Activated CD8-positive, alpha-beta T cell treated with anti-CD3 and anti-CD28 coated beads for 36 hours (primary cell): ENCODE results near the gene POC1B. TPM values are rescaled to one million over a fixed set of nuclear protein-coding genes. Genes with fewer than 3 reads are reported as not detected.

Source experiments
- ATAC-seq: fragments of 200-7000 bp; cut with Tn5 transposase; one replicate; pipeline ENCODE4 v1.10.0; 2021; ENCODE audit warnings: mild to moderate bottlenecking, moderate library complexity
- CTCF ChIA-PET: fragments of 350-600 bp; sonication (Branson Sonifier 250); formaldehyde crosslinking; loops from one replicate; lab custom pipeline; 2021; ENCODE audit warnings: antibody characterized with exemption; lab: Charles Lee
- POLR2A ChIA-PET: fragments of 350-600 bp; sonication (Branson Sonifier 250); formaldehyde crosslinking; loops from one replicate; lab custom pipeline; 2021; ENCODE audit warnings: antibody characterized with exemption; lab: Charles Lee
- DNase-seq: peaks from one replicate; pipeline ENCODE4 v3.0.0-alpha.2; 2020
- H3K27ac Mint-ChIP-seq: one replicate; pipeline ENCODE4 v1.8.0; 2021; ENCODE audit warnings: mild to moderate bottlenecking, mixed read lengths
- H3K27me3 Mint-ChIP-seq: one replicate; pipeline ENCODE4 v1.8.0; 2021; ENCODE audit warnings: mixed read lengths
- H3K36me3 Mint-ChIP-seq: one replicate; pipeline ENCODE4 v1.8.0; 2021; ENCODE audit warnings: low read depth, mixed read lengths
- H3K4me1 Mint-ChIP-seq: one replicate; pipeline ENCODE4 v1.8.0; 2021; ENCODE audit warnings: low read depth, mixed read lengths
- H3K4me3 Mint-ChIP-seq: one replicate; pipeline ENCODE4 v1.8.0; 2021; ENCODE audit warnings: mild to moderate bottlenecking, moderate library complexity, mixed read lengths
- H3K9me3 Mint-ChIP-seq: one replicate; pipeline ENCODE4 v1.8.0; 2021; ENCODE audit warnings: mixed read lengths
- intact Hi-C: fragments of 100-400 bp; cut with micrococcal nuclease; formaldehyde crosslinking; loops from one replicate; pipeline ENCODE4 v1.10.0; 2022
- total RNA-seq, 2 experiments: library from RNA; stranded (reverse); gene quantifications; one replicate each; pipeline ENCODE4 v1.2.3, GENCODE V29; 2021
- TF ChIP-seq, protein P1 (sequence below): fragments of 200-600 bp; IDR thresholded peaks from one replicate; pipeline ENCODE4 v1.8.0; 2022; ENCODE audit warnings: antibody characterized with exemption, mild to moderate bottlenecking

Gene POC1B
- total RNA-seq, 2 experiments from 2014 or later = 31.9 to 34.8 TPM

- DNase-seq (no peak), ATAC-seq (no peak)
- Mint-ChIP-seq H3K4me3 (no peak overlapping the region), H3K9me3 (no peaks in the 10 kb centered on the region), H3K4me1 (peaks cover 16% of the 10 kb centered on the region), H3K27me3 (no peaks in the 10 kb centered on the region), H3K36me3 (peaks cover 15% of the 10 kb centered on the region), H3K27ac (no peak overlapping the region)
- CTCF ChIA-PET = no interaction called here
- POLR2A ChIA-PET = interaction anchor here (0.6 kb wide), 1 partner anchor 392 kb away, joined by 3 read pairs; no protein-coding TSS in a partner anchor
- intact Hi-C loops = no loop called here
- TF ChIP-seq, protein P1, sequence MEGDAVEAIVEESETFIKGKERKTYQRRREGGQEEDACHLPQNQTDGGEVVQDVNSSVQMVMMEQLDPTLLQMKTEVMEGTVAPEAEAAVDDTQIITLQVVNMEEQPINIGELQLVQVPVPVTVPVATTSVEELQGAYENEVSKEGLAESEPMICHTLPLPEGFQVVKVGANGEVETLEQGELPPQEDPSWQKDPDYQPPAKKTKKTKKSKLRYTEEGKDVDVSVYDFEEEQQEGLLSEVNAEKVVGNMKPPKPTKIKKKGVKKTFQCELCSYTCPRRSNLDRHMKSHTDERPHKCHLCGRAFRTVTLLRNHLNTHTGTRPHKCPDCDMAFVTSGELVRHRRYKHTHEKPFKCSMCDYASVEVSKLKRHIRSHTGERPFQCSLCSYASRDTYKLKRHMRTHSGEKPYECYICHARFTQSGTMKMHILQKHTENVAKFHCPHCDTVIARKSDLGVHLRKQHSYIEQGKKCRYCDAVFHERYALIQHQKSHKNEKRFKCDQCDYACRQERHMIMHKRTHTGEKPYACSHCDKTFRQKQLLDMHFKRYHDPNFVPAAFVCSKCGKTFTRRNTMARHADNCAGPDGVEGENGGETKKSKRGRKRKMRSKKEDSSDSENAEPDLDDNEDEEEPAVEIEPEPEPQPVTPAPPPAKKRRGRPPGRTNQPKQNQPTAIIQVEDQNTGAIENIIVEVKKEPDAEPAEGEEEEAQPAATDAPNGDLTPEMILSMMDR = no peak
These were observed 69.3 kb downstream of the POC1B start for GRCh38 chr12:89456565-89456964.

- CTCF ChIA-PET = interaction anchor here (1.3 kb wide), 1 partner anchor 437 kb away, joined by 4 read pairs; no protein-coding TSS in a partner anchor
- Mint-ChIP-seq H3K4me3 (no peak overlapping the region), H3K27ac (no peak overlapping the region), H3K4me1 (peaks cover 10% of the 10 kb centered on the region), H3K9me3 (no peaks in the 10 kb centered on the region), H3K36me3 (peaks cover 10% of the 10 kb centered on the region), H3K27me3 (no peaks in the 10 kb centered on the region)
- POLR2A ChIA-PET = no interaction called here
- DNase-seq (no peak), ATAC-seq (no peak)
- intact Hi-C loops = no loop called here
- TF ChIP-seq, protein P1 = no peak
These were observed 71.6 kb downstream of the POC1B start for GRCh38 chr12:89454080-89454848.

DNA sequence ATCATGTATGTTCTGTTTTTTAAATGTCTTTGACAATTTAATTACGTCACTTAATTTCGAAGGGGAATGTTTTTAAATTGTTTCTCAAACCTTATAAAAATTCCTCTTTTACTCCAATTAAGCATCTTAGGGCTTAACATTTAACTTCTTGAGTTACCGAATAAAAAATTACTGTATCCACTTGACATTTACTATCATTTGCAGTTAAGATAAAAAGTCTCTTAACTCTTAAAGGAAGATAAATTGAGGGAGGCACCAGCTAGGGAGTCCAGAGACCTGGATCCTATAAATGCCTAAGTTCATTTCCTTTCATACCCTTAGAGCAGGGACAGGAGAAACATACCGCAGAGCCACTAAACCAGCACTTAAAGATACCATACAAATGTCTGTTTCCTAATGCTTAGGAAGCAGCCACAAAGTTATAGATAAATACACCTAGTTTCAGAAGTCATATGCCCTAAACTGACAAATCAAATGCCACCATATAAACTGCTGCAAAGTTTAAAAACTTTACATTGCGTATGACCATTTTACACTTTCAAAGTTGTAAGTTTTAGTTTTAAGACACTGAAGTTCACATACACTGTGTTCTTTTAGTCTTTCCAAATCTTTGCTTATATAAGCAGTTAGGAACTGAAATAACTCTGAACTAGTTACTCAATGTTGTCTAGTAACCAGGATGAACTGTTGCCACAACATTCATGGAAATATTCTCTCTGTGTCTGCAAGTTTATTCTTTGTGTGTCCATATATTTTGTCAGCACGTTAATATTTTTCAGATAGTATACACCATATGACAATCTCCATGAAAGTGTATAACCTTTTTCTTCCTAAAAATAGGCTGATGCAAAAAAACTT lies 72.5 kb downstream of the POC1B start:
- H3K36me3 Mint-ChIP-seq = peaks cover 14% of the 10 kb centered on the region
- peaks cover 10% of the 10 kb centered on the region for H3K4me1 Mint-ChIP-seq
- ChIA-PET CTCF (interaction anchor here (1.6 kb wide), 1 partner anchor 8 kb away, joined by 7 read pairs; no protein-coding TSS in a partner anchor), POLR2A (no interaction called here)
- no peaks in the 10 kb centered on the region for H3K27me3 Mint-ChIP-seq
- ATAC-seq = no peak
- no peak for DNase-seq
- no peak overlapping the region for H3K4me3 Mint-ChIP-seq
- intact Hi-C loops = no loop called here
- H3K9me3 Mint-ChIP-seq = no peaks in the 10 kb centered on the region
- TF ChIP-seq, protein P1 = no peak
- H3K27ac Mint-ChIP-seq = no peak overlapping the region

GRCh38 chr12:89451841-89452251 lies 74.0 kb downstream of the POC1B start:
- TF ChIP-seq, protein P1 = no peak
- no peak overlapping the region for H3K4me3 Mint-ChIP-seq
- ATAC-seq (no peak), DNase-seq (no peak)
- no peaks in the 10 kb centered on the region for H3K27me3 Mint-ChIP-seq
- CTCF ChIA-PET = interaction anchor here (0.9 to 1.7 kb wide), 4 partner anchors 10 to 434 kb away, joined by 3 to 7 read pairs (median 4); no protein-coding TSS in a partner anchor
- POLR2A ChIA-PET = no interaction called here
- peaks cover 22% of the 10 kb centered on the region for H3K36me3 Mint-ChIP-seq
- no peak overlapping the region for H3K27ac Mint-ChIP-seq
- intact Hi-C loops = no loop called here
- H3K9me3 Mint-ChIP-seq = no peaks in the 10 kb centered on the region
- H3K4me1 Mint-ChIP-seq = peaks cover 8% of the 10 kb centered on the region
